PC-9 (cell line): ENCODE results near the gene HMGN4. TPM values are rescaled to one million over a fixed set of nuclear protein-coding genes. Genes with fewer than 3 reads are reported as not detected.

Source experiments
- BruUV-seq: library from RNA; stranded (reverse); fragments of 400-500 nt; replicated peaks from 2 replicates; lab custom pipeline; 2021; lab: Mats Ljungman, UMichigan
- CTCF ChIA-PET: fragments of 300-600 bp; sonication (Branson Sonifier 250); formaldehyde crosslinking; loops from one replicate; lab custom pipeline; 2022; ENCODE audit warnings: antibody characterized with exemption; lab: Charles Lee
- POLR2A ChIA-PET: fragments of 300-600 bp; sonication (Branson Sonifier 250); formaldehyde crosslinking; loops from one replicate; lab custom pipeline; 2022; ENCODE audit warnings: antibody characterized with exemption; ENCODE audit not compliant: unreplicated experiment; lab: Charles Lee
- DNase-seq, 2 experiments: peaks; one replicate each; pipeline versions ENCODE4 v3.0.0 to v3.0.0-alpha.2; 2015 to 2022; ENCODE audit warnings: mixed read lengths in 1 of 2
- H2AFZ ChIP-seq: fragments of 200-600 bp; sonication (generic); 2 replicates; pipeline ENCODE4 v1.8.1; 2017; ENCODE audit warnings: antibody characterized with exemption
- H3F3A ChIP-seq: fragments of 200-600 bp; sonication (generic); 2 replicates; pipeline ENCODE4 v1.8.1; 2017; ENCODE audit warnings: antibody characterized with exemption, mild to moderate bottlenecking, low read depth; ENCODE audit not compliant: insufficient read depth
- H3K27ac ChIP-seq: fragments of 200-600 bp; sonication (generic); 2 replicates; pipeline ENCODE4 v1.6.1; 2016; ENCODE audit warnings: mixed run types
- H3K27me3 ChIP-seq: fragments of 200-600 bp; sonication (generic); 2 replicates; pipeline ENCODE4 v1.6.1; 2016; ENCODE audit warnings: low read depth, mixed run types; ENCODE audit not compliant: insufficient read depth
- H3K36me3 ChIP-seq: fragments of 200-600 bp; sonication (generic); 2 replicates; pipeline ENCODE4 v1.6.1; 2016; ENCODE audit warnings: low read depth, mixed run types
- H3K4me1 ChIP-seq: fragments of 200-600 bp; sonication (generic); replicated peaks from 2 replicates; pipeline ENCODE4 v1.6.1; 2016; ENCODE audit warnings: mixed run types; ENCODE audit not compliant: insufficient read depth
- H3K4me2 ChIP-seq: fragments of 200-600 bp; sonication (generic); 2 replicates; pipeline ENCODE4 v1.6.1; 2017; ENCODE audit warnings: mixed run types
- H3K4me3 ChIP-seq: fragments of 200-600 bp; sonication (generic); 2 replicates; pipeline ENCODE4 v1.6.1; 2016; ENCODE audit warnings: mixed run types
- H3K79me2 ChIP-seq: fragments of 200-600 bp; sonication (generic); 2 replicates; pipeline ENCODE4 v1.6.1; 2017; ENCODE audit warnings: low read depth, mixed run types
- H3K9me2 ChIP-seq: fragments of 200-600 bp; sonication (generic); 2 replicates; pipeline ENCODE4 v1.8.1; 2017; ENCODE audit warnings: mild to moderate bottlenecking; ENCODE audit not compliant: insufficient read depth
- H3K9me3 ChIP-seq: fragments of 200-600 bp; sonication (generic); 2 replicates; pipeline ENCODE4 v1.8.1; 2016; ENCODE audit warnings: low read depth; ENCODE audit not compliant: insufficient read depth
- H4K20me1 ChIP-seq: fragments of 200-600 bp; sonication (generic); 2 replicates; pipeline ENCODE4 v1.8.1; 2017; ENCODE audit not compliant: insufficient read depth
- CTCF ChIP-seq: fragments of 200-600 bp; sonication (generic); conservative IDR thresholded peaks from 2 replicates; pipeline ENCODE4 v1.6.1; 2017; ENCODE audit warnings: mixed run types, antibody characterized with exemption, mild to moderate bottlenecking, moderate library complexity
- EZH2 ChIP-seq: fragments of 200-600 bp; sonication (generic); IDR thresholded peaks from 2 replicates; pipeline ENCODE4 v1.8.0; 2017; ENCODE audit warnings: antibody characterized with exemption, low read depth
- intact Hi-C: fragments of 100-400 bp; cut with micrococcal nuclease; formaldehyde crosslinking; loops from one replicate; pipeline ENCODE4 v1.10.0; 2022; ENCODE audit not compliant: unreplicated experiment
- total RNA-seq: library from RNA; stranded (reverse); gene quantifications from 2 replicates; pipeline ENCODE4 v1.2.3, GENCODE V29; 2021

The HMGN4 gene
- total RNA-seq, 1 experiment from 2014 or later: 86.9 TPM

- CTCF ChIA-PET: no interaction called here
- Histone ChIP-seq H3K4me1 (0 out of 2 replicates have a peak, but pooled peaks cover 6% of the 10 kb centered on the region), H3K9me3 (peaks cover 7% of the 10 kb centered on the region; the same call in 1 of the 2 replicates), H3K27me3 (no peaks in the 10 kb centered on the region), H3K79me2 (no peaks in the 10 kb centered on the region), H3K4me2 (no peak overlapping the region), H4K20me1 (no peaks in the 10 kb centered on the region), H3K4me3 (no peak overlapping the region), H2AFZ (no peak overlapping the region), H3K36me3 (no peaks in the 10 kb centered on the region), H3F3A (peaks cover 19% of the 10 kb centered on the region; the same call in 1 of the 2 replicates), H3K27ac (no peak overlapping the region), H3K9me2 (no peaks in the 10 kb centered on the region)
- no peak for DNase-seq
- no peak for TF ChIP-seq CTCF
- no TSS peak for BruUV-seq
- POLR2A ChIA-PET: no interaction called here
- intact Hi-C loops: loop anchor here (5.0 kb wide), 1 partner anchor 401 kb away; no protein-coding TSS in a partner anchor
Observed at GRCh38 chr6:26578741-26579140, 40.6 kb downstream of the HMGN4 start.

GRCh38 chr6:26581164-26581915 lies 43.2 kb downstream of the HMGN4 start:
- intact Hi-C loops: no loop called here
- POLR2A ChIA-PET: interaction anchor here (0.6 kb wide), 1 partner anchor 365 kb away, joined by 4 read pairs; a partner anchor contains a TSS
- BruUV-seq: no TSS peak

GRCh38 chr6:26588965-26589364 lies 50.8 kb downstream of the HMGN4 start:
- H3K9me3 ChIP-seq: no peaks in the 10 kb centered on the region
- intact Hi-C loops: no loop called here
- H3K27ac ChIP-seq: no peak overlapping the region
- no peaks in the 10 kb centered on the region for H3F3A ChIP-seq
- no peaks in the 10 kb centered on the region for H3K36me3 ChIP-seq
- no peak overlapping the region for H3K4me2 ChIP-seq
- ChIA-PET CTCF (no interaction called here), POLR2A (no interaction called here)
- H3K79me2 ChIP-seq: no peaks in the 10 kb centered on the region
- DNase-seq: no peak
- no peaks in the 10 kb centered on the region for H4K20me1 ChIP-seq
- no peak overlapping the region for H2AFZ ChIP-seq
- no peaks in the 10 kb centered on the region; the same call in 1 of the 2 replicates for H3K9me2 ChIP-seq
- no TSS peak for BruUV-seq
- TF ChIP-seq EZH2 (no peak), CTCF (no peak)
- H3K27me3 ChIP-seq: no peaks in the 10 kb centered on the region
- no peak overlapping the region for H3K4me3 ChIP-seq
- H3K4me1 ChIP-seq: no peaks in the 10 kb centered on the region

More at GRCh38 chr6:26581164-26581915, 43.2 kb downstream of the HMGN4 start:
- H3K9me2 ChIP-seq: no peaks in the 10 kb centered on the region; the same call in 1 of the 2 replicates
- H3K79me2 ChIP-seq: no peaks in the 10 kb centered on the region
- TF ChIP-seq EZH2: no peak
- no peak for TF ChIP-seq CTCF
- H3K36me3 ChIP-seq: no peaks in the 10 kb centered on the region
- no peak overlapping the region for H2AFZ ChIP-seq
- H3K27ac ChIP-seq: no peak overlapping the region
- no peaks in the 10 kb centered on the region for H4K20me1 ChIP-seq
- H3K4me3 ChIP-seq: no peak overlapping the region
- no peak overlapping the region for H3K4me2 ChIP-seq
- no peak for DNase-seq
- 0 out of 2 replicates have a peak, but pooled peaks cover 4% of the 10 kb centered on the region for H3K4me1 ChIP-seq
- peaks cover 6% of the 10 kb centered on the region; the same call in 1 of the 2 replicates for H3F3A ChIP-seq
- H3K27me3 ChIP-seq: no peaks in the 10 kb centered on the region
- peaks cover 7% of the 10 kb centered on the region; the same call in 1 of the 2 replicates for H3K9me3 ChIP-seq
- CTCF ChIA-PET: interaction anchor here (0.5 kb wide), 1 partner anchor 14 kb away, joined by 3 read pairs; no protein-coding TSS in a partner anchor
